ENCODE data around the gene RPIA. TPM values are rescaled to one million over a fixed set of nuclear protein-coding genes. Genes with fewer than 3 reads are reported as not detected.

RPIA gene
- polyA plus RNA-seq, 3 donors: 12.4 to 23.1 (median 17.9) TPM

GRCh38 chr2:88666576-88666975, 24.9 kb upstream of the RPIA start:
- H3K4me3 ChIP-seq (replicated peaks in 1 of 3; ENCODE audit: low read depth in 2 of 3, low read length in 3 of 3): no peak overlapping the region
- no peaks in the 10 kb centered on the region for H3K4me1 ChIP-seq (ENCODE audit: control insufficient read depth in 1 of 2, insufficient read depth in 2 of 2, low read length in 2 of 2)
- H3K36me3 Mint-ChIP-seq: no peaks in the 10 kb centered on the region
- TF ChIP-seq, protein P1, sequence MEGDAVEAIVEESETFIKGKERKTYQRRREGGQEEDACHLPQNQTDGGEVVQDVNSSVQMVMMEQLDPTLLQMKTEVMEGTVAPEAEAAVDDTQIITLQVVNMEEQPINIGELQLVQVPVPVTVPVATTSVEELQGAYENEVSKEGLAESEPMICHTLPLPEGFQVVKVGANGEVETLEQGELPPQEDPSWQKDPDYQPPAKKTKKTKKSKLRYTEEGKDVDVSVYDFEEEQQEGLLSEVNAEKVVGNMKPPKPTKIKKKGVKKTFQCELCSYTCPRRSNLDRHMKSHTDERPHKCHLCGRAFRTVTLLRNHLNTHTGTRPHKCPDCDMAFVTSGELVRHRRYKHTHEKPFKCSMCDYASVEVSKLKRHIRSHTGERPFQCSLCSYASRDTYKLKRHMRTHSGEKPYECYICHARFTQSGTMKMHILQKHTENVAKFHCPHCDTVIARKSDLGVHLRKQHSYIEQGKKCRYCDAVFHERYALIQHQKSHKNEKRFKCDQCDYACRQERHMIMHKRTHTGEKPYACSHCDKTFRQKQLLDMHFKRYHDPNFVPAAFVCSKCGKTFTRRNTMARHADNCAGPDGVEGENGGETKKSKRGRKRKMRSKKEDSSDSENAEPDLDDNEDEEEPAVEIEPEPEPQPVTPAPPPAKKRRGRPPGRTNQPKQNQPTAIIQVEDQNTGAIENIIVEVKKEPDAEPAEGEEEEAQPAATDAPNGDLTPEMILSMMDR (IDR thresholded peaks at IDR 0.05): no peak
- H3K36me3 ChIP-seq (replicated peaks in 1 of 2; ENCODE audit: control insufficient read depth in 1 of 2, insufficient read depth in 2 of 2, low read length in 2 of 2): no peaks in the 10 kb centered on the region
- no peak overlapping the region for H3K9ac ChIP-seq (ENCODE audit: insufficient read depth, low read length, poor library complexity, severe bottlenecking)
- no peaks in the 10 kb centered on the region for H3K27me3 ChIP-seq (ENCODE audit: control insufficient read depth in 2 of 2, insufficient read depth in 2 of 2, low read length in 2 of 2)
- no peak overlapping the region for H2AFZ ChIP-seq (ENCODE audit: insufficient read depth, low read depth, low read length, poor library complexity, severe bottlenecking)
- WGBS (ENCODE audit: insufficient coverage): 95% methylated on average over 3 of the region's 4 CpGs
- H3K9me3 Mint-ChIP-seq: peaks cover 0 to 3% (median 0%) of the 10 kb centered on the region in 7 donors
- peak overlapping the region in 1 of 7 donors; percentile 19 for H3K27ac Mint-ChIP-seq
- H3K4me2 ChIP-seq (replicated peaks; ENCODE audit: extremely low read depth, low read length, poor library complexity, severe bottlenecking): no peak overlapping the region
- H3K4me1 Mint-ChIP-seq: no peaks in the 10 kb centered on the region
- intact Hi-C loops (cut with micrococcal nuclease): no loop called here
- H4K20me1 ChIP-seq (ENCODE audit: insufficient read depth, low read length): no peaks in the 10 kb centered on the region
- no peak overlapping the region for H3K4me3 Mint-ChIP-seq
- no peak overlapping the region for H3K27ac ChIP-seq (ENCODE audit: low read depth in 1 of 2, low read length in 2 of 2)
- H3K9me3 ChIP-seq (replicated peaks in 1 of 2; ENCODE audit: control insufficient read depth in 1 of 2, insufficient read depth in 1 of 2, low read length in 2 of 2): no peaks in the 10 kb centered on the region
- no peaks in the 10 kb centered on the region for H3K79me2 ChIP-seq (ENCODE audit: insufficient read depth, low read length)
- no peak for DNase-seq
- peaks cover 0 to 3% (median 0%) of the 10 kb centered on the region in 3 donors for H3K27me3 Mint-ChIP-seq (ENCODE audit: low read depth in 3 of 3)

DNA sequence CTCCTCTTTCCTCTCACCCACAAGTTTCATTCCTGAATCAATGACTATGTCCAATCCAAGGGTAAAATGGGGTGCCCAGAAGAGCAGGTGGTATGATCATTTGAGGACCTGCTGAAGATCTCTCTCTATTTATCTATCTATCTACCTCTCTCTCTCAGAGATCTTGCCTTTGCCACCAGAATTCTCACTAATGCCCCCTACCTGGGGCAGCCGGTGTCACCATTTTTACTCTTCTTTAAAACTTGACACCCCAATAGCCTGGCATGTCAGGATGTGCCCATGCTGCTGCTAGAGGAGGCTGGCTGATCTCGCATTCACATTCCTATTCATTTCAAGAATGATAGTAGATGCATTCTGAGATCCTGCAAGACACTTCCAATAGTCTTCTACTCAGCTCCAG, 24.3 kb upstream of the RPIA start:
- peaks cover 0 to 3% (median 0%) of the 10 kb centered on the region in 3 donors for H3K27me3 Mint-ChIP-seq (ENCODE audit: low read depth in 3 of 3)
- H3K4me1 Mint-ChIP-seq: no peaks in the 10 kb centered on the region
- WGBS (ENCODE audit: insufficient coverage): no CpG with 5 or more reads among the region's 2 CpGs
- H3K27ac Mint-ChIP-seq: no peak overlapping the region
- intact Hi-C loops (cut with micrococcal nuclease): no loop called here
- Histone ChIP-seq H3K4me1 (ENCODE audit: control insufficient read depth in 1 of 2, insufficient read depth in 2 of 2, low read length in 2 of 2) (no peaks in the 10 kb centered on the region), H3K4me3 (replicated peaks in 1 of 3; ENCODE audit: low read depth in 2 of 3, low read length in 3 of 3) (no peak overlapping the region), H3K9ac (ENCODE audit: insufficient read depth, low read length, poor library complexity, severe bottlenecking) (no peak overlapping the region), H3K9me3 (replicated peaks in 1 of 2; ENCODE audit: control insufficient read depth in 1 of 2, insufficient read depth in 1 of 2, low read length in 2 of 2) (no peaks in the 10 kb centered on the region), H3K36me3 (replicated peaks in 1 of 2; ENCODE audit: control insufficient read depth in 1 of 2, insufficient read depth in 2 of 2, low read length in 2 of 2) (no peaks in the 10 kb centered on the region), H3K27me3 (ENCODE audit: control insufficient read depth in 2 of 2, insufficient read depth in 2 of 2, low read length in 2 of 2) (no peaks in the 10 kb centered on the region), H4K20me1 (ENCODE audit: insufficient read depth, low read length) (no peaks in the 10 kb centered on the region), H3K27ac (ENCODE audit: low read depth in 1 of 2, low read length in 2 of 2) (no peak overlapping the region), H3K4me2 (replicated peaks; ENCODE audit: extremely low read depth, low read length, poor library complexity, severe bottlenecking) (no peak overlapping the region), H3K79me2 (ENCODE audit: insufficient read depth, low read length) (no peaks in the 10 kb centered on the region), H2AFZ (ENCODE audit: insufficient read depth, low read depth, low read length, poor library complexity, severe bottlenecking) (no peak overlapping the region)
- no peak overlapping the region for H3K4me3 Mint-ChIP-seq
- DNase-seq: no peak
- H3K9me3 Mint-ChIP-seq: peaks cover 0 to 3% (median 0%) of the 10 kb centered on the region in 7 donors
- TF ChIP-seq, protein P1 (IDR thresholded peaks at IDR 0.05): no peak
- no peaks in the 10 kb centered on the region for H3K36me3 Mint-ChIP-seq
